LNCAP (cell line): ENCODE data around the gene SEMA5A.

Experiments used
- CTCF ChIP-seq: fragments of 450-650 bp; IDR thresholded peaks from 2 replicates; pipeline ENCODE4 v1.5.1; 2017; ENCODE audit warnings: mild to moderate bottlenecking

SEMA5A gene

GRCh38 chr5:9201761-9202160 is 344.1 kb downstream of the SEMA5A start:
- no peak for TF ChIP-seq CTCF

- TF ChIP-seq CTCF = no peak
These were observed 344.9 kb downstream of the SEMA5A start for GRCh38 chr5:9201011-9201410.

GRCh38 chr5:9198394-9198793 is 347.5 kb downstream of the SEMA5A start:
- TF ChIP-seq CTCF = no peak

GRCh38 chr5:9197881-9198260 is 348.0 kb downstream of the SEMA5A start:
- no peak for TF ChIP-seq CTCF

- no peak for TF ChIP-seq CTCF
These were observed 349.3 kb downstream of the SEMA5A start for GRCh38 chr5:9196403-9197227.

GRCh38 chr5:9194509-9194908 is 351.4 kb downstream of the SEMA5A start:
- TF ChIP-seq CTCF = no peak

- TF ChIP-seq CTCF = no peak
These were observed 353.6 kb downstream of the SEMA5A start for GRCh38 chr5:9192266-9192665.

- TF ChIP-seq CTCF = no peak
These were observed 356.2 kb downstream of the SEMA5A start for GRCh38 chr5:9189681-9190080.
